ENCODE data around the gene AMFR.

GRCh38 chr16:56387396-56387795 lies 37.9 kb downstream of the AMFR start:
- TF ChIP-seq MAX (CRISPR knock-in tag; IDR thresholded peaks at IDR 0.05) (no peak), CTCF (IDR thresholded peaks at IDR 0.05) (no peak), ATF1 (CRISPR knock-in tag; IDR thresholded peaks at IDR 0.05) (no peak), NR2C2 (CRISPR knock-in tag; IDR thresholded peaks at IDR 0.05) (no peak), CBFB (CRISPR knock-in tag; IDR thresholded peaks at IDR 0.05; ENCODE audit: low read depth) (no peak), JUN (CRISPR knock-in tag; IDR thresholded peaks at IDR 0.05) (no peak), ZNF138 (CRISPR knock-in tag; conservative IDR thresholded peaks at IDR 0.05) (no peak), FOXK1 (CRISPR knock-in tag; IDR thresholded peaks at IDR 0.05) (no peak)

Data from WTC11 (cell line).